H9 (cell line): ENCODE data around the gene LOC128125822.
A peak's percentile ranks its signal among the peaks of the same experiment; 100 is the strongest.

Source experiments
- DNase-seq: peaks from one replicate; pipeline ENCODE4 v3.0.0-alpha.2; 2017
- H2AFZ ChIP-seq: one replicate; pipeline ENCODE4 v1.6.1; 2013; ENCODE audit warnings: mild to moderate bottlenecking, low read length, control low read depth, moderate library complexity
- H2AK5ac ChIP-seq: 2 replicates; pipeline ENCODE4 v1.6.1; 2013; ENCODE audit warnings: low read length, control low read depth, mixed read lengths; ENCODE audit not compliant: insufficient read length
- H2BK120ac ChIP-seq: one replicate; pipeline ENCODE4 v1.6.1; 2013; ENCODE audit warnings: low read depth, mild to moderate bottlenecking, low read length, control low read depth, inconsistent platforms; ENCODE audit not compliant: poor library complexity, severe bottlenecking
- H2BK12ac ChIP-seq: 2 replicates; pipeline ENCODE4 v1.6.1; 2013; ENCODE audit warnings: low read length, control low read depth, mixed read lengths, low read depth; ENCODE audit not compliant: insufficient read length
- H2BK15ac ChIP-seq: 2 replicates; pipeline ENCODE4 v1.6.1; 2013; ENCODE audit warnings: low read depth, low read length, control low read depth
- H2BK20ac ChIP-seq: one replicate; pipeline ENCODE4 v1.6.1; 2013; ENCODE audit warnings: low read depth, mild to moderate bottlenecking, low read length, control low read depth, inconsistent platforms; ENCODE audit not compliant: poor library complexity, severe bottlenecking
- H2BK5ac ChIP-seq: 2 replicates; pipeline ENCODE4 v1.6.1; 2013; ENCODE audit warnings: low read length, control low read depth, mixed read lengths; ENCODE audit not compliant: insufficient read length
- H3K14ac ChIP-seq: 2 replicates; pipeline ENCODE4 v1.6.1; 2013; ENCODE audit warnings: low read length, control low read depth; ENCODE audit not compliant: insufficient read depth
- H3K18ac ChIP-seq: 2 replicates; pipeline ENCODE4 v1.6.1; 2013; ENCODE audit warnings: low read depth, mild to moderate bottlenecking, mixed read lengths, low read length, control low read depth; ENCODE audit not compliant: insufficient read length
- H3K23ac ChIP-seq: 2 replicates; pipeline ENCODE4 v1.6.1; 2013; ENCODE audit warnings: low read length, control low read depth, mixed read lengths, low read depth; ENCODE audit not compliant: insufficient read length
- H3K23me2 ChIP-seq: 2 replicates; pipeline ENCODE4 v1.6.1; 2013; ENCODE audit warnings: low read depth, mild to moderate bottlenecking, mixed read lengths, low read length, control low read depth; ENCODE audit not compliant: insufficient read length, poor library complexity, severe bottlenecking
- H3K27ac ChIP-seq: 2 replicates; pipeline ENCODE4 v1.5.1; 2013; ENCODE audit warnings: low read length, control low read depth, mixed read lengths, low read depth; ENCODE audit not compliant: insufficient read length
- H3K27me3 ChIP-seq: 2 replicates; pipeline ENCODE4 v1.6.1; 2013; ENCODE audit warnings: low read length, control low read depth, inconsistent platforms; ENCODE audit not compliant: insufficient read depth
- H3K4ac ChIP-seq: 2 replicates; pipeline ENCODE4 v1.6.1; 2013; ENCODE audit warnings: low read depth, mild to moderate bottlenecking, control low read depth, inconsistent platforms, low read length, moderate library complexity
- H3K4me1 ChIP-seq: 2 replicates; pipeline ENCODE4 v1.6.1; 2013; ENCODE audit warnings: low read length, control low read depth, inconsistent platforms; ENCODE audit not compliant: insufficient read depth
- H3K4me2 ChIP-seq: 2 replicates; pipeline ENCODE4 v1.6.1; 2013; ENCODE audit warnings: low read length, control low read depth, mixed read lengths; ENCODE audit not compliant: insufficient read length, insufficient read depth
- H3K56ac ChIP-seq: 2 replicates; pipeline ENCODE4 v1.6.1; 2013; ENCODE audit warnings: low read depth, mild to moderate bottlenecking, mixed read lengths, low read length, control low read depth; ENCODE audit not compliant: insufficient read length
- H3K79me1 ChIP-seq: 2 replicates; pipeline ENCODE4 v1.6.1; 2013; ENCODE audit warnings: low read depth, mild to moderate bottlenecking, moderate library complexity, low read length, control low read depth, inconsistent platforms; ENCODE audit not compliant: insufficient read depth, poor library complexity, severe bottlenecking
- H3K79me2 ChIP-seq: 2 replicates; pipeline ENCODE4 v1.6.1; 2013; ENCODE audit warnings: low read length, control low read depth, inconsistent platforms; ENCODE audit not compliant: insufficient read depth
- H3K9ac ChIP-seq: 2 replicates; pipeline ENCODE4 v1.6.1; 2013; ENCODE audit warnings: low read length, control low read depth, mixed read lengths; ENCODE audit not compliant: insufficient read length; ENCODE audit errors: extremely low read depth
- H3K9me3 ChIP-seq: one replicate; pipeline ENCODE4 v1.6.1; 2013; ENCODE audit warnings: low read depth, low read length, inconsistent platforms; ENCODE audit not compliant: control insufficient read depth
- H3T11ph ChIP-seq: one replicate; pipeline ENCODE4 v1.6.1; 2013; ENCODE audit warnings: mild to moderate bottlenecking, low read length, control low read depth, inconsistent platforms
- H4K20me1 ChIP-seq: one replicate; pipeline ENCODE4 v1.6.1; 2013; ENCODE audit not compliant: control insufficient read depth, insufficient read length, insufficient read depth
- H4K5ac ChIP-seq: 2 replicates; pipeline ENCODE4 v1.6.1; 2013; ENCODE audit warnings: low read depth, mild to moderate bottlenecking, mixed read lengths, low read length, control low read depth; ENCODE audit not compliant: insufficient read length
- H4K8ac ChIP-seq: replicated peaks from 2 replicates; pipeline ENCODE4 v1.6.1; 2013; ENCODE audit warnings: low read length, control low read depth, mixed read lengths, low read depth; ENCODE audit not compliant: insufficient read length
- H4K91ac ChIP-seq: 2 replicates; pipeline ENCODE4 v1.6.1; 2013; ENCODE audit warnings: low read depth, mild to moderate bottlenecking, moderate library complexity, mixed read lengths, low read length, control low read depth; ENCODE audit not compliant: insufficient read length
- H3K27ac Mint-ChIP-seq, 3 experiments: 2 replicates in 2 of 3; 3 replicates in 1 of 3; pipeline ENCODE4 v1.8.0; 2020 to 2021; ENCODE audit warnings: mixed read lengths in 3 of 3, mild to moderate bottlenecking in 1 of 3, moderate library complexity in 1 of 3
- H3K27me3 Mint-ChIP-seq: 2 replicates; pipeline ENCODE4 v1.8.0; 2021; ENCODE audit warnings: low read depth, mild to moderate bottlenecking, moderate library complexity, mixed read lengths
- H3K36me3 Mint-ChIP-seq, 3 experiments: 2 replicates in 2 of 3; 3 replicates in 1 of 3; pipeline ENCODE4 v1.8.0; 2020 to 2021; ENCODE audit warnings: low read depth in 3 of 3, mixed read lengths in 3 of 3; ENCODE audit not compliant: insufficient read depth in 1 of 3
- H3K4me1 Mint-ChIP-seq, 2 experiments: 2 replicates each; pipeline ENCODE4 v1.8.0; 2020; ENCODE audit warnings: mixed read lengths in 2 of 2
- H3K4me3 Mint-ChIP-seq, 2 experiments: 2 replicates in 1 of 2; 3 replicates in 1 of 2; pipeline ENCODE4 v1.8.0; 2020 to 2021; ENCODE audit warnings: mild to moderate bottlenecking in 2 of 2, mixed read lengths in 2 of 2, moderate library complexity in 1 of 2
- H3K9me3 Mint-ChIP-seq, 2 experiments: 2 replicates in 1 of 2; 3 replicates in 1 of 2; pipeline ENCODE4 v1.8.0; 2020; ENCODE audit warnings: mild to moderate bottlenecking in 2 of 2, mixed read lengths in 2 of 2, moderate library complexity in 1 of 2
- CTCF ChIP-seq: fragments of 200-600 bp; sonication (generic); conservative IDR thresholded peaks from 3 replicates; pipeline ENCODE4 v1.8.0; 2021; ENCODE audit warnings: antibody characterized with exemption, mild to moderate bottlenecking
- WGBS: extraction: QIAGEN DNeasy Blood & Tissue Kit; methylation state at CpG from one replicate; pipeline ENCODE4 v1.1.7; 2013; ENCODE audit warnings: missing lambda C conversion rate, low lambda C conversion rate, mixed read lengths; ENCODE audit not compliant: insufficient read length; ENCODE audit errors: extremely low coverage; 5-methylcytosine and 5-hydroxymethylcytosine counted together

The LOC128125822 gene

GRCh38 chr6:63598049-63599036 lies 26.1 kb downstream of the LOC128125822 start:
- TF ChIP-seq CTCF, result peak; percentile 84
- no peaks in the 10 kb centered on the region for H3K9me3 ChIP-seq
- Mint-ChIP-seq H3K36me3 (no peaks in the 10 kb centered on the region), H3K4me1 (peaks cover 2 to 13% of the 10 kb centered on the region in 2 experiments; a peak in 3 of 4 replicates), H3K4me3 (peak overlapping the region; percentile 80 to 87), H3K27ac (peak overlapping the region; percentile 34 to 86 (median 68)), H3K9me3 (no peaks in the 10 kb centered on the region), H3K27me3 (no peaks in the 10 kb centered on the region)
- no peak overlapping the region for H3T11ph ChIP-seq
- no peak overlapping the region; the same call in 1 of the 2 replicates for H3K4ac ChIP-seq
- H4K20me1 ChIP-seq, result no peaks in the 10 kb centered on the region
- H3K9ac ChIP-seq, result peak overlapping the region; percentile 84
- H2BK120ac ChIP-seq, result no peak overlapping the region
- H2AFZ ChIP-seq, result peak overlapping the region; percentile 98
- no CpG with 5 or more reads among the region's 23 CpGs for WGBS
- DNase-seq, result peak; percentile 80
- no peaks in the 10 kb centered on the region for H3K4me1 ChIP-seq
- H3K79me2 ChIP-seq, result no peaks in the 10 kb centered on the region
- peaks cover 6% of the 10 kb centered on the region for H3K23me2 ChIP-seq
- H3K27ac ChIP-seq, result no peak overlapping the region
- no peaks in the 10 kb centered on the region for H3K27me3 ChIP-seq
- no peak overlapping the region for H4K8ac ChIP-seq
- H3K79me1 ChIP-seq, result no peaks in the 10 kb centered on the region
- H2BK12ac ChIP-seq, result no peak overlapping the region
- no peak overlapping the region for H3K56ac ChIP-seq
- peak overlapping the region; percentile 87 for H3K18ac ChIP-seq
- no peak overlapping the region for H4K5ac ChIP-seq
- peak overlapping the region; percentile 89; the same call in 1 of the 2 replicates for H3K14ac ChIP-seq
- no peak overlapping the region for H2BK15ac ChIP-seq
- no peak overlapping the region for H3K23ac ChIP-seq
- no peak overlapping the region for H2BK5ac ChIP-seq
- H2BK20ac ChIP-seq, result no peak overlapping the region
- H4K91ac ChIP-seq, result no peak overlapping the region
- no peak overlapping the region for H2AK5ac ChIP-seq
- H3K4me2 ChIP-seq, result peak overlapping the region; percentile 94
